HG03280 (cell line): Measurements from ENCODE around the gene PHLDB1.
A peak's percentile ranks its signal among the peaks of the same experiment; 100 is the strongest.
"Not testable (repeated sequence)": the region's sequence is repeated elsewhere in the genome, so short reads cannot be mapped to it uniquely, and the experiment has no call there.

ENCODE experiments used
- ATAC-seq: cut with Tn5 transposase; IDR thresholded peaks from one replicate; pipeline ENCODE4 v1.9.1; 2021; ENCODE audit warnings: mild to moderate bottlenecking, moderate library complexity; ENCODE audit not compliant: unreplicated experiment

Gene PHLDB1

GRCh38 chr11:118605116-118605867, 2.1 kb upstream of the PHLDB1 start:
- no peak for ATAC-seq

GRCh38 chr11:118606157-118606843, 1.1 kb upstream of the PHLDB1 start:
- no peak for ATAC-seq

- no peak for ATAC-seq
Observed at GRCh38 chr11:118606844-118607228, 579 bp upstream of the PHLDB1 start.

GRCh38 chr11:118608360-118609227, 1.2 kb downstream of the PHLDB1 start:
- no peak for ATAC-seq

- no peak for ATAC-seq
Observed at GRCh38 chr11:118609380-118610224, 2.2 kb downstream of the PHLDB1 start.

- no peak for ATAC-seq
Observed at GRCh38 chr11:118610225-118610772, 2.9 kb downstream of the PHLDB1 start.

- peak; percentile 55 for ATAC-seq
Observed at GRCh38 chr11:118610773-118611432, 3.5 kb downstream of the PHLDB1 start.

- not testable (repeated sequence) for ATAC-seq
Observed at GRCh38 chr11:118611433-118611795, 4.0 kb downstream of the PHLDB1 start.

GRCh38 chr11:118612378-118612777, 5.0 kb downstream of the PHLDB1 start:
- no peak for ATAC-seq

- no peak for ATAC-seq
Observed at GRCh38 chr11:118614511-118614910, 7.1 kb downstream of the PHLDB1 start.

- no peak for ATAC-seq
Observed at GRCh38 chr11:118615282-118615975, 8.0 kb downstream of the PHLDB1 start.

GRCh38 chr11:118615976-118616371, 8.6 kb downstream of the PHLDB1 start:
- no peak for ATAC-seq

- ATAC-seq: no peak
Observed at GRCh38 chr11:118618115-118618990, 10.9 kb downstream of the PHLDB1 start.

- ATAC-seq: no peak
Observed at GRCh38 chr11:118618991-118619375, 11.6 kb downstream of the PHLDB1 start.

- ATAC-seq: no peak
Observed at GRCh38 chr11:118619444-118620197, 12.2 kb downstream of the PHLDB1 start.

- ATAC-seq: no peak
Observed at GRCh38 chr11:118620529-118621070, 13.2 kb downstream of the PHLDB1 start.

GRCh38 chr11:118621071-118621783, 13.8 kb downstream of the PHLDB1 start:
- no peak for ATAC-seq
